D341Med (cell line): ENCODE measurements around the gene SMARCD2.
A peak's percentile ranks its signal among the peaks of the same experiment; 100 is the strongest.
"Not testable (repeated sequence)": the region's sequence is repeated elsewhere in the genome, so short reads cannot be mapped to it uniquely, and the experiment has no call there.

Experiments used
- DNase-seq: peaks from one replicate; pipeline ENCODE4 v3.0.0; 2012; ENCODE audit warnings: low spot score

SMARCD2 gene

GRCh38 chr17:63842540-63843386 lies at the start of gene SMARCD2:
Gene SMARCD2 (minus strand): TSS chr17:63842685. CDS start chr17:63842674, 11 bp downstream.
- DNase-seq, result peak; percentile 99

- peak; percentile 74 for DNase-seq
Observed at GRCh38 chr17:63889026-63889848, 46.8 kb upstream of the SMARCD2 start.

GRCh38 chr17:63885119-63885518 lies 42.6 kb upstream of the SMARCD2 start:
- DNase-seq, result not testable (repeated sequence)

GRCh38 chr17:63882626-63883126 lies 40.2 kb upstream of the SMARCD2 start:
- not testable (repeated sequence) for DNase-seq

- peak; percentile 90 for DNase-seq
Observed at GRCh38 chr17:63881935-63882601, 39.6 kb upstream of the SMARCD2 start, which contains the start of gene GH2. Gene GH2 (minus strand): TSS chr17:63881944. CDS start chr17:63881801, 143 bp downstream.

- not testable (repeated sequence) for DNase-seq
Observed at GRCh38 chr17:63881337-63881736, 38.9 kb upstream of the SMARCD2 start.

- no peak for DNase-seq
Observed at GRCh38 chr17:63880706-63881105, 38.2 kb upstream of the SMARCD2 start.

- DNase-seq, result not testable (repeated sequence)
Observed at GRCh38 chr17:63878413-63878812, 35.9 kb upstream of the SMARCD2 start.

- DNase-seq, result not testable (repeated sequence)
Observed at GRCh38 chr17:63874693-63875092, 32.2 kb upstream of the SMARCD2 start.

- not testable (repeated sequence) for DNase-seq
Observed at GRCh38 chr17:63874061-63874626, 31.7 kb upstream of the SMARCD2 start.

GRCh38 chr17:63873577-63873976 lies 31.1 kb upstream of the SMARCD2 start, which contains the start of gene CSH2:
Gene CSH2 (minus strand): TSS chr17:63873677. CDS start chr17:63873614, 63 bp downstream.
- not testable (repeated sequence) for DNase-seq

- not testable (repeated sequence) for DNase-seq
Observed at GRCh38 chr17:63871646-63872365, 29.3 kb upstream of the SMARCD2 start.

GRCh38 chr17:63870292-63870665 lies 27.8 kb upstream of the SMARCD2 start:
- DNase-seq, result not testable (repeated sequence)

- not testable (repeated sequence) for DNase-seq
Observed at GRCh38 chr17:63869491-63870291, 27.2 kb upstream of the SMARCD2 start.

- not testable (repeated sequence) for DNase-seq
Observed at GRCh38 chr17:63866625-63867024, 24.1 kb upstream of the SMARCD2 start.

- no peak for DNase-seq
Observed at GRCh38 chr17:63859257-63859656, 16.8 kb upstream of the SMARCD2 start.

GRCh38 chr17:63856425-63856824 lies 13.9 kb upstream of the SMARCD2 start:
- not testable (repeated sequence) for DNase-seq

GRCh38 chr17:63855185-63855584 lies 12.7 kb upstream of the SMARCD2 start:
- DNase-seq, result no peak

- no peak for DNase-seq
Observed at GRCh38 chr17:63854709-63855108, 12.2 kb upstream of the SMARCD2 start.

GRCh38 chr17:63853260-63853659 lies 10.8 kb upstream of the SMARCD2 start:
- no peak for DNase-seq
